HCT116 (cell line): ENCODE measurements around the gene FASLG.

Experiments used
- CTCF ChIP-seq, 3 experiments: fragments of 200-600 bp in 1 of 3; sonication (generic) in 1 of 3; IDR thresholded peaks in 2 of 3; conservative IDR thresholded peaks in 1 of 3; 2 replicates each; pipeline ENCODE4 v1.5.1; 2012 to 2017; ENCODE audit warnings: low read depth in 2 of 3, low read length in 2 of 3, antibody characterized with exemption in 1 of 3, borderline replicate concordance in 1 of 3, control low read depth in 1 of 3, mild to moderate bottlenecking in 1 of 3, mixed read lengths in 1 of 3, mixed run types in 1 of 3, moderate library complexity in 1 of 3; ENCODE audit not compliant: insufficient read depth in 1 of 3
- POLR2AphosphoS5 ChIP-seq: IDR thresholded peaks from 2 replicates; pipeline ENCODE4 v1.6.1; 2011; ENCODE audit warnings: mild to moderate bottlenecking, low read depth, low read length, moderate library complexity
- SP1 ChIP-seq: IDR thresholded peaks from 2 replicates; pipeline ENCODE4 v1.6.1; 2012; ENCODE audit warnings: low read depth

- TF ChIP-seq CTCF (IDR thresholded peaks at IDR 0.05 in 2 of 3, conservative IDR thresholded peaks at IDR 0.05 in 1 of 3; ENCODE audit: borderline replicate concordance in 1 of 3, insufficient read depth in 1 of 3, low read depth in 2 of 3, low read length in 2 of 3), result no peak
- no peak for TF ChIP-seq POLR2AphosphoS5
- TF ChIP-seq SP1, result no peak
Measured at GRCh38 chr1:172629170-172629569, 29.7 kb upstream of the FASLG start.
